H1 (cell line): ENCODE data around the gene PPP1R13B.

ENCODE experiments used
- ATF3 ChIP-seq: IDR thresholded peaks from 2 replicates; pipeline ENCODE4 v1.6.1; 2011; ENCODE audit warnings: low read depth, mild to moderate bottlenecking, low read length; ENCODE audit not compliant: insufficient read depth
- CTCF ChIP-seq, 3 experiments: IDR thresholded peaks; 1 replicate in 2 of 3; 2 replicates in 1 of 3; pipeline versions ENCODE4 v1.5.1 to v1.6.1; 2011; ENCODE audit warnings: low read length in 3 of 3, mild to moderate bottlenecking in 3 of 3, inconsistent platforms in 2 of 3, low read depth in 1 of 3, moderate library complexity in 1 of 3; ENCODE audit not compliant: insufficient read depth in 1 of 3; ENCODE audit errors: control extremely low read depth in 1 of 3
- POLR2A ChIP-seq, 2 experiments: IDR thresholded peaks; 1 replicate in 1 of 2; 2 replicates in 1 of 2; pipeline ENCODE4 v1.6.1; 2011; ENCODE audit warnings: low read depth in 2 of 2, low read length in 2 of 2, mild to moderate bottlenecking in 2 of 2; ENCODE audit errors: control extremely low read depth in 1 of 2
- RXRA ChIP-seq: IDR thresholded peaks from 2 replicates; pipeline ENCODE4 v1.6.1; 2011; ENCODE audit warnings: low read depth, mild to moderate bottlenecking, low read length, moderate library complexity; ENCODE audit not compliant: insufficient read depth

GRCh38 chr14:103707329-103708263 lies 139.8 kb downstream of the PPP1R13B start:
- TF ChIP-seq CTCF (IDR thresholded peaks at IDR 0.05; ENCODE audit: control extremely low read depth in 1 of 3, insufficient read depth in 1 of 3, low read depth in 1 of 3, low read length in 3 of 3) (no peak), POLR2A (IDR thresholded peaks at IDR 0.05; ENCODE audit: control extremely low read depth in 1 of 2, low read depth in 2 of 2, low read length in 2 of 2) (peak in 1 of 2 experiments; percentile 10; a peak in 1 of 3 replicates), RXRA (no peak), ATF3 (no peak)
